Measurements from ENCODE around the gene RHCG. TPM values are rescaled to one million over a fixed set of nuclear protein-coding genes. Genes with fewer than 3 reads are reported as not detected.

The RHCG gene
- total RNA-seq, 1 experiment from 2014 or later: 0.28 TPM

GRCh38 chr15:89455535-89455934 lies 40.8 kb downstream of the RHCG start:
- peaks cover 84% of the 10 kb centered on the region for H3K27me3 Mint-ChIP-seq (ENCODE audit: low read depth)

More at GRCh38 chr15:89455535-89455934, 40.8 kb downstream of the RHCG start:
- Histone ChIP-seq H3K79me1 (ENCODE audit: insufficient read depth, low read depth, low read length, poor library complexity, severe bottlenecking) (no peaks in the 10 kb centered on the region), H3K27me3 (ENCODE audit: insufficient read depth, low read length) (peaks cover 8% of the 10 kb centered on the region; the same call in 1 of the 2 replicates), H3K23ac (ENCODE audit: insufficient read length, low read depth, low read length) (no peak overlapping the region), H3K27ac (ENCODE audit: insufficient read length, low read depth, low read length) (no peak overlapping the region), H4K20me1 (ENCODE audit: control insufficient read depth, insufficient read depth, insufficient read length) (no peaks in the 10 kb centered on the region), H3K9ac (ENCODE audit: extremely low read depth, insufficient read length, low read length) (no peak overlapping the region), H3K56ac (ENCODE audit: insufficient read length, low read depth, low read length) (no peak overlapping the region), H4K5ac (ENCODE audit: insufficient read length, low read depth, low read length) (no peak overlapping the region), H4K8ac (replicated peaks; ENCODE audit: insufficient read length, low read depth, low read length) (no peak overlapping the region), H2AFZ (ENCODE audit: low read length) (no peak overlapping the region), H3K4me1 (ENCODE audit: insufficient read depth, low read length) (no peaks in the 10 kb centered on the region), H2BK12ac (ENCODE audit: insufficient read length, low read depth, low read length) (no peak overlapping the region), H3K9me3 (ENCODE audit: control insufficient read depth, low read depth, low read length) (no peaks in the 10 kb centered on the region), H2AK5ac (ENCODE audit: insufficient read length, low read length) (no peak overlapping the region), H3K23me2 (ENCODE audit: insufficient read length, low read depth, low read length, poor library complexity, severe bottlenecking) (no peaks in the 10 kb centered on the region), H4K91ac (ENCODE audit: insufficient read length, low read depth, low read length) (no peak overlapping the region), H3T11ph (ENCODE audit: low read length) (no peak overlapping the region), H3K79me2 (ENCODE audit: insufficient read depth, low read length) (no peaks in the 10 kb centered on the region), H3K4me2 (ENCODE audit: insufficient read depth, insufficient read length, low read length) (no peak overlapping the region), H2BK5ac (ENCODE audit: insufficient read length, low read length) (no peak overlapping the region), H2BK120ac (ENCODE audit: low read depth, low read length, poor library complexity, severe bottlenecking) (no peak overlapping the region), H2BK15ac (ENCODE audit: low read depth, low read length) (no peak overlapping the region), H2BK20ac (ENCODE audit: low read depth, low read length, poor library complexity, severe bottlenecking) (no peak overlapping the region), H3K18ac (ENCODE audit: insufficient read length, low read depth, low read length) (no peak overlapping the region), H3K14ac (ENCODE audit: insufficient read depth, low read length) (no peak overlapping the region), H3K4ac (ENCODE audit: low read depth, low read length) (no peak overlapping the region)
- peaks cover 17 to 18% of the 10 kb centered on the region in 2 experiments for H3K4me1 Mint-ChIP-seq
- H3K36me3 Mint-ChIP-seq (ENCODE audit: insufficient read depth in 1 of 3, low read depth in 3 of 3): no peaks in the 10 kb centered on the region; a peak in 1 of 7 replicates
- no peak for TF ChIP-seq CTCF (conservative IDR thresholded peaks at IDR 0.05)
- peaks cover 2 to 5% of the 10 kb centered on the region in 2 experiments; a peak in 2 of 5 replicates for H3K9me3 Mint-ChIP-seq
- H3K27ac Mint-ChIP-seq: no peak overlapping the region
- WGBS (ENCODE audit: extremely low coverage, insufficient read length, low lambda C conversion rate): no CpG with 5 or more reads among the region's 1 CpG
- H3K4me3 Mint-ChIP-seq: no peak overlapping the region
- DNase-seq: no peak

All from H9 (cell line).